Heart right ventricle (tissue), 16 donors: ENCODE measurements around the gene NR1D1. TPM values are rescaled to one million over a fixed set of nuclear protein-coding genes. Genes with fewer than 3 reads are reported as not detected.
A peak's percentile ranks its signal among the peaks of the same experiment; 100 is the strongest.

Experiments
- ATAC-seq, 8 donors: fragments of 200-7000 bp; cut with Tn5 transposase; one replicate each; pipeline ENCODE4 v1.9.1; 2020; ENCODE audit warnings: mild to moderate bottlenecking in 8 of 8, moderate library complexity in 8 of 8, moderate number of reproducible peaks in 1 of 8
- DNase-seq, 2 donors: peaks; one replicate each; pipeline ENCODE4 v3.0.0-alpha.2; 2020
- H3K27ac ChIP-seq, 10 donors: fragments of 200-600 bp; sonication (generic) in 2 of 10; one replicate each; pipeline versions ENCODE4 v1.5.0 to v1.8.0; 2020 to 2022; ENCODE audit warnings: mild to moderate bottlenecking in 3 of 10
- H3K27me3 ChIP-seq, 7 donors: fragments of 200-600 bp; one replicate each; pipeline ENCODE4 v1.8.0; 2021 to 2022; ENCODE audit warnings: mild to moderate bottlenecking in 2 of 7
- H3K36me3 ChIP-seq, 9 donors: fragments of 200-600 bp; sonication (generic) in 1 of 9; one replicate each; pipeline versions ENCODE4 v1.5.0 to v1.8.0; 2020 to 2022; ENCODE audit warnings: mild to moderate bottlenecking in 2 of 9
- H3K4me1 ChIP-seq, 9 donors: fragments of 200-600 bp; sonication (generic) in 1 of 9; one replicate each; pipeline versions ENCODE4 v1.5.0 to v1.8.0; 2020 to 2022; ENCODE audit warnings: mild to moderate bottlenecking in 4 of 9
- H3K4me3 ChIP-seq, 10 donors: fragments of 200-600 bp; sonication (generic) in 2 of 10; one replicate each; pipeline versions ENCODE4 v1.5.0 to v1.8.0; 2020 to 2022; ENCODE audit warnings: mild to moderate bottlenecking in 7 of 10, moderate library complexity in 2 of 10
- H3K9me3 ChIP-seq, 11 donors: fragments of 200-600 bp in 10 of 11; sonication (generic) in 2 of 11; one replicate each; pipeline versions ENCODE4 v1.5.0 to v1.8.0; 2013 to 2022; ENCODE audit warnings: mild to moderate bottlenecking in 2 of 11, control low read depth in 1 of 11, moderate library complexity in 1 of 11
- CTCF ChIP-seq, 9 donors: fragments of 200-600 bp; sonication (generic) in 2 of 9; IDR thresholded peaks; one replicate each; pipeline versions ENCODE4 v1.5.0 to v1.8.0; 2021 to 2022; ENCODE audit warnings: antibody characterized with exemption in 9 of 9, mild to moderate bottlenecking in 5 of 9, moderate library complexity in 1 of 9
- WGBS, 2 donors: extraction: QIAGEN DNeasy Blood & Tissue Kit; methylation state at CpG; one replicate each; pipeline ENCODE4 v1.1.7; 2013; ENCODE audit warnings: inconsistent platforms in 1 of 2; 5-methylcytosine and 5-hydroxymethylcytosine counted together
- intact Hi-C, 10 donors: fragments of 100-400 bp; cut with DNase I; formaldehyde crosslinking; loops; one replicate each; pipeline versions ENCODE4 v1.11.1 to v1.14.2; 2022
- polyA plus RNA-seq, 2 donors: library from polyadenylated mRNA; stranded (reverse); fragments of 200-250 nt; gene quantifications; one replicate each; pipeline ENCODE4 v1.2.3, GENCODE V29; 2013
- total RNA-seq, 10 donors: library from RNA; stranded (reverse); fragmentation: NEBNext Ultra II Directional in 3 of 10; extraction: Animal tissue kit (Norgen Biotek cat#: 25700) in 3 of 10; gene quantifications; one replicate each; pipeline versions ENCODE4 v1.2.1 to v1.2.4, GENCODE V29; 2021 to 2023
- donor health status: Arrhythmogenic right ventricular cardiomyopathy.
- donor health status: ischemic (EF 13 %, LVEDD 7.1; RV severe dilation, severe dysfunction).
- donor health status: healthy with polysubstance abuse.
- donor health status: DM: no; HTN: yes; CAD: no.
- donor health status: DM: no; HTN: no; CAD: no.
- donor health status: ischemic (EF 25% LVEDD 6.9; RV normal size, moderate dysfunction).
- donor health status: ischemic (EF 25% LVEDD 5.7; RV mildly dilated, moderate dysfunction).
- donor health status: healthy.
- donor health status: DM: yes; HTN: yes; CAD: no.
- donor health status: Ischemic cardiomyopathy.
- donor health status: ischemic (EF 35%, LVEDD 5.7; RV mildly dilated, moderate dysfunction).
- donor health status: nonischemic (EF 11% LVEDD 7.7; RV severe dilation, severe dysfunction).
- donor health status: DM: yes; HTN: yes; CAD: no.
- donor health status: PGD.
- donor health status: ischemic (EF 29% LVEDD 5.4; RV normal size, mild dysfunction).
- donor health status: nonischemic (EF 23%, LVEDD 6.1; RV moderate dilation, normal function).

The NR1D1 gene
- total and polyA plus RNA-seq, 12 donors: 5.5 to 41.3 (median 25.1) TPM

GRCh38 chr17:40065769-40066510, 34.4 kb downstream of the NR1D1 start:
- DNase-seq: no peak

DNA sequence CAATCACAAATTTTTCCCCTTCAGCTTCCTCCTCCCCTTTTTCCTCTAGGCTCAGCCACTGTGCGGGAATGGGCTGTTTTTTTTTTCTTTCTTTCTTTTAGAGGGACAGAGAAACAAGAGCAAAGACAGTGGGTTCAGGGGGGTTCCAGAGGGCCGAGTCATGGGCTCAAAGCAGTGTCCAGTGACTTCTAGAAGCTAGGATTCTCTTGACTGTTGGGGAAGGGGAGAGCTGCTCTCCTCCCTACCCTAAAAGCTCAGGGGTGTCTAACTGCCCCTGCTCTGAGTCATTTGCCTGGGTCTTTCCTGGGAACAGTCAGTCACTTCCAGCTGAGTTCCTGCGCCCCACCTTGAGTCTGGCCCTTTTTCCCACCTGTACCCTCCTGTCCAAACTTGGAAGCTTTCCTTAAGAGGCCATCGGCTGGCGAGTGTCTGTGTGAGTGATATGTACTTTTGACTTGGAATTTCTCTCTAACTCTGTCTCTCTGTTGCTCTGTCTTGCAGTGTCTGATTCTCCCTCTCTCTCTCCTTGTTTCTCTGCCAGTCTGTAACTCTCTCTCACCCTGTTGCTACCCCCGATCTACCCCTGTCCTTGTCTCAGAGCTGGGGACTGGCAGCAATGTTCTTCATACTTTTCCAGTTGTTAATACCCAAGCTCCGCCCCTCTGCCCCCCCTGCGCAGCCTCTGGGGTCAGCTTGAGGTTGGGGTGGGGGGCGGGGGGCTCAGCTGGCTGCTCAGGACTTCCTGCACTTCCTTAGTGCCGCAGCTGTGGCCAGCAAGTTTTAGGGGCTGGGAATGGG, 35.2 kb downstream of the NR1D1 start:
- Histone ChIP-seq H3K27ac (peak overlapping the region; percentile 69 to 100 (median 98)), H3K4me3 (peak overlapping the region in 9 of 10 donors; percentile 85 to 100 (median 99)), H3K4me1 (peaks cover 38 to 73% (median 66%) of the 10 kb centered on the region in 9 donors), H3K27me3 (no peaks in the 10 kb centered on the region), H3K9me3 (no peaks in the 10 kb centered on the region), H3K36me3 (no peaks in the 10 kb centered on the region)
- no peak for TF ChIP-seq CTCF (IDR thresholded peaks at IDR 0.05)
- 7 to 10% methylated on average over 10 of the region's 10 CpGs for WGBS, 2 donors
- ATAC-seq (no peak), DNase-seq (no peak)
- intact Hi-C loops: loop anchor here in 6 of 10 donors (5.0 to 10.0 kb wide), 3 partner anchors 32 to 50 kb away; no protein-coding TSS in a partner anchor

More at GRCh38 chr17:40065769-40066510, 34.4 kb downstream of the NR1D1 start:
- 59 to 60% methylated on average over 11 of the region's 11 CpGs for WGBS, 2 donors
- TF ChIP-seq CTCF (IDR thresholded peaks at IDR 0.05): no peak
- Histone ChIP-seq H3K4me3 (peak overlapping the region in 5 of 10 donors; percentile 90 to 100 (median 100)), H3K27me3 (no peaks in the 10 kb centered on the region), H3K36me3 (no peaks in the 10 kb centered on the region), H3K9me3 (no peaks in the 10 kb centered on the region), H3K27ac (peak overlapping the region; percentile 69 to 100 (median 98)), H3K4me1 (peaks cover 43 to 81% (median 74%) of the 10 kb centered on the region in 9 donors)
- intact Hi-C loops: loop anchor here in 2 of 10 donors (10.0 kb wide), 1 partner anchor 49 kb away; no protein-coding TSS in a partner anchor
- ATAC-seq: no peak

- peak overlapping the region; percentile 85 to 100 (median 99) for H3K4me3 ChIP-seq
- no peaks in the 10 kb centered on the region for H3K27me3 ChIP-seq
- WGBS, 2 donors: 5 to 6% methylated on average over 10 of the region's 10 CpGs
- DNase-seq: no peak
- no peaks in the 10 kb centered on the region for H3K36me3 ChIP-seq
- peak in 3 of 8 donors; percentile 15 to 22 (median 19) for ATAC-seq
- intact Hi-C loops: loop anchor here in 9 of 10 donors (2.0 to 10.0 kb wide), 6 partner anchors 23 to 51 kb away; no protein-coding TSS in a partner anchor
- no peak for TF ChIP-seq CTCF (IDR thresholded peaks at IDR 0.05)
- H3K9me3 ChIP-seq: no peaks in the 10 kb centered on the region
- peak overlapping the region; percentile 94 to 100 (median 98) for H3K27ac ChIP-seq
- peaks cover 28 to 62% (median 55%) of the 10 kb centered on the region in 9 donors for H3K4me1 ChIP-seq
These were observed 36.4 kb downstream of the NR1D1 start for GRCh38 chr17:40063901-40064531.
